BE2C (cell line): ENCODE measurements around the gene ANKRD18B.
"Not testable (repeated sequence)": the region's sequence is repeated elsewhere in the genome, so short reads cannot be mapped to it uniquely, and the experiment has no call there.

Source experiments
- DNase-seq: peaks from one replicate; pipeline ENCODE4 v3.0.0-alpha.2; 2020
- H3K27me3 ChIP-seq: fragments of 250-450 bp; sonication (Bioruptor Pico); 2 replicates; pipeline ENCODE4 v1.5.1; 2020; ENCODE audit warnings: mild to moderate bottlenecking
- H3K36me3 ChIP-seq: fragments of 250-450 bp; sonication (Bioruptor Pico); 2 replicates; pipeline ENCODE4 v1.5.1; 2020; ENCODE audit warnings: mild to moderate bottlenecking
- H3K4me1 ChIP-seq: fragments of 250-450 bp; sonication (Bioruptor Pico); 2 replicates; pipeline ENCODE4 v1.5.1; 2020
- H3K4me3 ChIP-seq: 2 replicates; pipeline ENCODE4 v1.5.1; 2011; ENCODE audit warnings: low read depth, low read length
- H3K9me3 ChIP-seq: fragments of 250-450 bp; sonication (Bioruptor Pico); 2 replicates; pipeline ENCODE4 v1.5.1; 2020
- TF ChIP-seq, protein P1 (sequence below): IDR thresholded peaks from 2 replicates; pipeline ENCODE4 v1.5.1; 2012; ENCODE audit warnings: mild to moderate bottlenecking, low read depth, low read length

ANKRD18B gene

DNA sequence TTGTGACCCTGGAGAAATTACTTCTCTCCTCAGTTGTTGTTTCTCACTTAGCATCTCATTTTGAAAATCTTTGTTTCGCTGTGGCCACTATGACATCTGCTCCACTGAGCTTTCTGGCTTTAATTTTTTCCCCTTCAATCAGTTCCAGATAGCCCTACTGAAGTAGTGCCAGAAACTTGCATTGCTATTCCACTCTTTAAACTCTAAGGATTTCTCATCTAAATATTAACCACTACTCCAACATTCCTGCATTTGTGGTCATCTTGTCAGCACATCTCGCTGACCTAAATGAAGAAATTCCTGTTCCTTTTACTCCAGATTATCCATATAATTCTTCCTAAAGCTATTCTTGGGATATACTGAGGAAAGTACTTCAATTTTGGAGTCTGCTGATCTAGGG is 35.0 kb upstream of the ANKRD18B start:
- H3K36me3 ChIP-seq: no peaks in the 10 kb centered on the region
- H3K27me3 ChIP-seq: no peaks in the 10 kb centered on the region
- no peaks in the 10 kb centered on the region for H3K4me1 ChIP-seq
- H3K9me3 ChIP-seq: no peaks in the 10 kb centered on the region
- H3K4me3 ChIP-seq: no peak overlapping the region
- TF ChIP-seq, protein P1, sequence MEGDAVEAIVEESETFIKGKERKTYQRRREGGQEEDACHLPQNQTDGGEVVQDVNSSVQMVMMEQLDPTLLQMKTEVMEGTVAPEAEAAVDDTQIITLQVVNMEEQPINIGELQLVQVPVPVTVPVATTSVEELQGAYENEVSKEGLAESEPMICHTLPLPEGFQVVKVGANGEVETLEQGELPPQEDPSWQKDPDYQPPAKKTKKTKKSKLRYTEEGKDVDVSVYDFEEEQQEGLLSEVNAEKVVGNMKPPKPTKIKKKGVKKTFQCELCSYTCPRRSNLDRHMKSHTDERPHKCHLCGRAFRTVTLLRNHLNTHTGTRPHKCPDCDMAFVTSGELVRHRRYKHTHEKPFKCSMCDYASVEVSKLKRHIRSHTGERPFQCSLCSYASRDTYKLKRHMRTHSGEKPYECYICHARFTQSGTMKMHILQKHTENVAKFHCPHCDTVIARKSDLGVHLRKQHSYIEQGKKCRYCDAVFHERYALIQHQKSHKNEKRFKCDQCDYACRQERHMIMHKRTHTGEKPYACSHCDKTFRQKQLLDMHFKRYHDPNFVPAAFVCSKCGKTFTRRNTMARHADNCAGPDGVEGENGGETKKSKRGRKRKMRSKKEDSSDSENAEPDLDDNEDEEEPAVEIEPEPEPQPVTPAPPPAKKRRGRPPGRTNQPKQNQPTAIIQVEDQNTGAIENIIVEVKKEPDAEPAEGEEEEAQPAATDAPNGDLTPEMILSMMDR: no peak
- no peak for DNase-seq

DNA sequence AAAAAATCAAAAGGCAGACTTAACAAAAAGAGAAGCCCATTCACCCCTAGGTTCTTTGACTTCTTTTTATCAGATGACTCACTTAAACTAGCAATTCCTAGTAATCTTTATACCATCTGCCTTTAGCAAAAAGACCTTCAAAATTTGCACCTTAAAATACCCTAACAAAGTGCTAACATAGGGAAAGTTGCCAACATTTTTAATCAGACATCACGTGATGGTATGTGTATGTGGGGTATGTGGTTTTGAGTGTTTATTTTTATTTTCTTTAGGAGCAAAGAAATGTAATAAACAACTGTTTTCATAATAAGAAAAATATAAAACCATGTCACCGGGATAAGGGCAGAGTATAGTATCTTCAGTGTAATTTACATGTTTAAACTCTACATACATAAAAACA is 30.2 kb upstream of the ANKRD18B start:
- not testable (repeated sequence) for DNase-seq, H3K4me3 ChIP-seq, H3K9me3 ChIP-seq, H3K36me3 ChIP-seq, H3K4me1 ChIP-seq, H3K27me3 ChIP-seq

DNA sequence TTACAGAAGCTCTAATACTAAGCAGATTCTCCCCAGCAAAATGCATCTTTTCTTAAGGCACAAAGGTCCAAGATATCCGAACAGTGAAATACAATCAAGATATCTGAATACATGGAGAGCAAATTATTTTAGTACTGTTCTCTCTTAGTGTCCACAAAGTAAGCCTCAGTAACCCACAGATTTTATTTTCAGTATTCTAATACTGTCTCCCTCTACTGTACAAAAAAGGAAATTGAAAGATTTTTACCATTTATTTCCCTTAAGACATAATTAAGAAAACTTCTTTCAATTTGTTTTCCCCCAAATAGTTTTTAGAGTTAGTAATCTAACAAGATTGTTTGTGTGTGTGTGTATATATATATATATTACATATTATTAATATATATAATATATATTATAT is 25.7 kb upstream of the ANKRD18B start:
- Histone ChIP-seq H3K4me3 (no peak overlapping the region), H3K9me3 (no peaks in the 10 kb centered on the region)
- no peak for DNase-seq

DNA sequence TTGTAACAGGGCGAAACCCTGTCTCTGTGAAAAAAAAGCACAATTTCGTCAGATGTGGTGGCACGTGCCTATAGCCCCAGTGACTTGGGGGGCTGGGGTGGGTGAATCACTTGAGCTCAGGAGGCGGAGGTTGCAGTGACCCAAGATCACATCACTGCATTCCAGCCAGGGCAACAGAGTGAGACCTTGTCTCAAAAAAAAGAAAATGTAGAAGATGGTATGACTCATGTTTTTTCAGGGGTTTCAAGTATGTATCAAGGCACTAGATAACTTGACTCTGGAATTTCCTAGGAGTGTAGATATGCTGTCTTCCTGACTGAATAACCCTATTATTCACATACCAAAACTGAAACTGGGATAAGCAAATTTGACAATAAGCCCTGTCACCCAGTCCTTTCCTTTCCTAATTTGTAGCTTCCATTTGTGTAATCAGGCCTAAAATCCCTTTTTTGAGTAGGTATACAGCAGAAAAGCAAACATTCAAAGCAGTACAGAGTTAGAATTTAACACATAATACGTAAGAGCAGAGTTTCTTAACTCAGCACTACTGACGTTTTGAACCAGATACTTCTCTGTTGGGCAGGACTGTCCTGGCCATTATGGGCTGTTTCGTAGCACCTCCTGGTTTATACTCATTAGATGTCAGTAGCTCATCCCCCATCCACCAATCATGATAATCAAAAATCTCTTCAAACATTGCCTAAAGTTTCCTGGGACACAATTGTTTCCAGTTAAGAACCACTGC is 17.3 kb upstream of the ANKRD18B start:
- DNase-seq: no peak
- TF ChIP-seq, protein P1: no peak
- H3K9me3 ChIP-seq: no peaks in the 10 kb centered on the region
- no peak overlapping the region for H3K4me3 ChIP-seq
- H3K4me1 ChIP-seq: no peaks in the 10 kb centered on the region
- H3K27me3 ChIP-seq: no peaks in the 10 kb centered on the region
- H3K36me3 ChIP-seq: no peaks in the 10 kb centered on the region

More for the DNA sequence above, 25.7 kb upstream of the ANKRD18B start:
- Histone ChIP-seq H3K4me1 (no peaks in the 10 kb centered on the region), H3K27me3 (no peaks in the 10 kb centered on the region), H3K36me3 (no peaks in the 10 kb centered on the region)
- TF ChIP-seq, protein P1: peak; percentile 21; the same call in 1 of the 2 replicates

DNA sequence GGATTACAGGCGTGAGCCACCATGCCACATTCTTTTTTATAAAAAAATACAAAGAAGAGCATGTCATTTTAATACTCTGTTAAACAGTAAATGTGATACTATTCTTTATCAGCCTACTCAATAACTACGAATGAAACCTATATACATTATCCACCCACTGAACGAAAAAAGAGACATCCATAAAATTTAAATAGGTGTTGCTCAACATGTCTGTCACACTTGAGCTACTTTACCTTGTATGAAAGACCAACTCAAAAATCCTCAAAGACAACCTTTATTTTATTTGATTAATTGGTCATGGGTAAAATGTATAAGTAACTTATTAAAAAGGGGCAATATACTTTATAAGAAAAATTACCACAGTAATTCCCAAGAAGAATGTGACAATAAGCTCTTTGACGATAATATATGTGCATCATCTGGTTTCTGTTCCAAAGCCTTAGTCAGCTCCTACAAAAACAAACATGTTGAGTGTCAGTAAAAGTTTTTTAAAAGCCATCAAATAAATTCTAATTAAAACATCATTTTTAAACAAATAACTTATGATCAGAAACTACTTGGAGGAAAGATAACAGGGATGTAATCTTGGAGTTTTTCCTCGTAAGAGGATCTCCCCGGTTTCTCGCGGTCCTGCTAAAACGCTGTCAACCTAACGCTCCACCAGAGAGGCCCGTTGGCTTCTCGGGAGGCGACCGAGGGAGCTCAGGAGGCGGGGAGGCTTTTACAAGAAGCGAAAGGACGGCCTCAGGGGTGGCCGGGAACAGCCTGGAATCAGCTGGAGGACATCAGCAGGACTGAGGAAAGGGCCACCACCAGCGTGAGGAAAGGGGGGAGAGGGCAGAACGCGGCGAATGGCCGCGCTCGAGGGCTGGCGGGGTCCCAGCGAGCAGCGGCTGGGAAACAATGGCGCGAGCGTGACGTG is 13.5 kb upstream of the ANKRD18B start:
- Histone ChIP-seq H3K4me1 (no peaks in the 10 kb centered on the region), H3K27me3 (no peaks in the 10 kb centered on the region), H3K36me3 (no peaks in the 10 kb centered on the region), H3K4me3 (peak overlapping the region; percentile 77), H3K9me3 (no peaks in the 10 kb centered on the region)
- TF ChIP-seq, protein P1: no peak
- DNase-seq: peak; percentile 73

DNA sequence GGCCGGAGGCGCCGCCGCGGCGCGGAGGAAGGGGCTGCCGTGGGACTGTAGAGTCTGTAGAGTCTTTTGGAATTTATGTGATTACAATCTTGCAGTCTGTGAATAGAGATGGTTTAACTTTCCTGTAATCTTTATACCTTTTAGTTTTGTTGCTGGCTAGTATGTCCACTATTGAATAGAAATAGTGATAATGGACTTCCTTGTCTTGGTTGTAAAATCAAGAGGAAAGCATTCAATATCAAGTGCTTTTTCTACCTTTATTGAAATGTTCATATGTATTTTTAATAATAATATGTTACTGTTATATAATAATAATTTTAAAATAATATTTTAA is 12.9 kb upstream of the ANKRD18B start:
- H3K9me3 ChIP-seq, H3K4me1 ChIP-seq, H3K36me3 ChIP-seq, DNase-seq, H3K27me3 ChIP-seq: not testable (repeated sequence)
- H3K4me3 ChIP-seq: peak overlapping the region; percentile 77

DNA sequence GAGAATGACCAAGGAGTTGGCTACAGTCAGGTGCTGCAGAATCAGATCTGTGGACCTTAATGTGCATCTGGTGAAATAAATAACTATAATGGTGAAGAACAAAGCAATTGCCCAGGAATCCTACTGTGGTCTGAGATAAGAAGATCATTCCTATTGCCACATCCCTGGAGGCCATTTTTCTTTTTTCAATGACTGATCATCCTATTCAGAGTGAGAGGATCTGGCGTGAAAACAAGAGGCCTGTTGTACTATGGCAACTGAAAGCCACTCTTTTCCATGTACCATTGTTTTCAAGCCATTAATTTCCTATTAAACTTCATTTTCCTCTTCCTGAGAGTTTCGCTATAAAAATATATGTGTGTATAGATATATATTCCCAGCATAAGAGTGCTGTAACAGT is 11.5 kb upstream of the ANKRD18B start:
- not testable (repeated sequence) for H3K4me1 ChIP-seq, DNase-seq, H3K9me3 ChIP-seq, H3K27me3 ChIP-seq, H3K36me3 ChIP-seq, H3K4me3 ChIP-seq

DNA sequence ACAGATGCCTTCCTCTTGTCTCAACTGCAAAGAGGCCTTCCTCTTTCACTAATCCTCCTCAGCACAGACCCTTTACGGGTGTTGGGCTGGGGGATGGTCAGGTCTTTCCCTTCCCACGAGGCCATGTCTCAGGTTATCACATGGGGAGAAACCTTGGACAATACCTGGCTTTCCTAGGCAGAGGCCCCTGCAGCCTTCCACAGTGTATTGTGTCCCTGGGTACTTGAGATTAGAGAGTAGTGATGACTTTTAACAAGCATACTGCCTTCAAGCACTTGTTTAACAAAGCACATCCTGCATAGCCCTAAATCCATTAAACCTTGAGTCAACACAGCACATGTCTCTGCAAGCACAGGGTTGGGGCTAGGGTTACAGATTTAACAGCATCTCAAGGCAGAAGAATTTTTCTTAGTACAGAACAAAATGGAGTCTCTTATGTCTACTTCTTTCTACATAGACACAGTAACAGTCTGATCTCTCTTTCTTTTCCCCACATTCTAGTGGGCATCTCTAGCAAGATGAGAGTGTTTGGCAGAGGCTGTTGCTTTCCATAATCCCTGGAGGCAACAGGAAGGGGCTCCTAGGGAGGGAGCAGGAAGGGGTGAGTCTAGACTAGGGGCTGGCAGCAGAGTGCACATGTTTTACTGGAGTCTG is 8.6 kb upstream of the ANKRD18B start:
- H3K36me3 ChIP-seq, H3K4me1 ChIP-seq, DNase-seq, H3K9me3 ChIP-seq, H3K4me3 ChIP-seq, H3K27me3 ChIP-seq: not testable (repeated sequence)

DNA sequence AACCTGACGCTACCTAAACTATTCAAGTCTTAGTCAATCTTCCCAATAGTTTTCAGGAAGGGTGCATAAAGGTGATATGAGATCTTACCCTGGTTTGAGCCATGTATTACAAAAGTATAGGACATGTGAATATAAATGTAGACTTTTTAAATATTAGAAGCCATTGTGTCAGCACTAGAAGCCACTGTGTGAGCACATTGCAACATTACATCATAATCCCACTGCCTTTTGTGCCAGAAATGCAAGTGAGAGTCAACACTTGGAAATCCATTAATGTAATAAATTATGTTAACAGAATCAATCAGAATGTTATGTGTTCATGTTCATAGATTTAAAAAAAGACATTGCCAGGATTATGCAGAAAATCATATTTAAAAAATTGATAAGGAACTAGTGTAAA is 7.7 kb upstream of the ANKRD18B start:
- H3K27me3 ChIP-seq, DNase-seq, H3K36me3 ChIP-seq, H3K4me3 ChIP-seq, H3K4me1 ChIP-seq, H3K9me3 ChIP-seq: not testable (repeated sequence)
